Mesodermal cell (in vitro differentiated cells): Measurements from ENCODE around the gene MEIS3.
"Not testable (repeated sequence)": the region's sequence is repeated elsewhere in the genome, so short reads cannot be mapped to it uniquely, and the experiment has no call there.

Experiments
- H3K27ac ChIP-seq: 2 replicates; pipeline ENCODE4 v1.7.0; 2013; ENCODE audit warnings: mild to moderate bottlenecking, low read depth, low read length, moderate library complexity; ENCODE audit not compliant: severe bottlenecking
- H3K36me3 ChIP-seq: 2 replicates; pipeline ENCODE4 v1.7.1; 2013; ENCODE audit warnings: mild to moderate bottlenecking, low read length, moderate library complexity; ENCODE audit not compliant: control insufficient read depth, insufficient read depth
- H3K4me1 ChIP-seq: one replicate; pipeline ENCODE4 v1.7.1; 2013; ENCODE audit warnings: mild to moderate bottlenecking, low read length; ENCODE audit not compliant: insufficient read depth, control insufficient read depth, poor library complexity, severe bottlenecking
- H3K4me3 ChIP-seq: 2 replicates; pipeline ENCODE4 v1.7.0; 2013; ENCODE audit warnings: low read length, control low read depth, mild to moderate bottlenecking; ENCODE audit not compliant: insufficient read depth, poor library complexity, severe bottlenecking; ENCODE audit errors: extremely low read depth
- H3K9me3 ChIP-seq: 2 replicates; pipeline ENCODE4 v1.7.1; 2013; ENCODE audit warnings: mild to moderate bottlenecking, low read length, moderate library complexity; ENCODE audit not compliant: control insufficient read depth
- WGBS, 2 experiments: methylation state at CpG; one replicate each; pipeline ENCODE4 v1.1.5; 2013; ENCODE audit warnings: missing lambda C conversion rate in 2 of 2; ENCODE audit not compliant: insufficient coverage in 2 of 2; 5-methylcytosine and 5-hydroxymethylcytosine counted together

Gene MEIS3

DNA sequence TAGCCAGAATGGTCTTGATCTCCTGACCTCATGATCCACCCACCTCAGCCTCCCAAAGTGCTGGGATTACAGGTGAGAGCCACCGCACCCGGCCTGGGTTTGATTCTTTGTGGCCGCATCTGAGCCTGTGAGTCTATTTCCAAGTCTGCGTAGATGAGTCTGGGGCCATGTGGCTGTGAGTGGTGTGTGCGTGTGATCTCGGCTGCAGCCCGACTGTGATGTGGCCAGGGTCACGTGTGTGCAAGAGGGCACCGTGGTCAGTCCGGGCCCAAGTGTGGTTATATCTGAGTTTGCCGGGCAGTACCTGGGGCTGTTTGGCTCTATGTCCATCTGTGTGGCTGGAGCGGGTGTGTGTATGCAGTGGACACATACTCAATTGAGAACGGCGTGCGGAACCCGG lies 5.4 kb downstream of the MEIS3 start:
- no peak overlapping the region for H3K4me3 ChIP-seq
- 94 to 98% methylated on average over 10 to 13 of the region's 16 CpGs for WGBS, 2 experiments
- H3K4me1 ChIP-seq, result peaks cover 4% of the 10 kb centered on the region
- peaks cover 63% of the 10 kb centered on the region for H3K36me3 ChIP-seq
- H3K9me3 ChIP-seq, result no peaks in the 10 kb centered on the region
- no peak overlapping the region for H3K27ac ChIP-seq

DNA sequence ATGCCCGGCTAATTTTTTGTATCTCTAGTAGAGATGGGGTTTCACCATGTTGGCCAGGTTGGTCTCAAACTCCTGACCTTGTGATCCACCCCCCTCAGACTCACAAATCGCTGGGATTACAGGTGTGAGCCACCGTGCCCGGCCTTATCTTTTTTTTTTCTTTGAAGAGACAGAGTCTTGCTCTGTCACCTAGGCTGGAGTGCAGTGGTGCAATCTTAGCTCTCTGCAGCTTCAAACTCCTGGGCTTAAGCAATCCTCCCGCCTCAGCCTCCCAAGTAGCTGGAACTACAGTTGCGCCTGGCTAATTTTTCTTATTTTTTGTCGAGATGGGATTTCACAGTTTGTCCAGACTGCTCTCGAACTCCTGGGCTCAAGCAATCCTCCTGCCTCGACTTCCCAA lies 7.6 kb downstream of the MEIS3 start:
- H3K4me3 ChIP-seq, result not testable (repeated sequence)

DNA sequence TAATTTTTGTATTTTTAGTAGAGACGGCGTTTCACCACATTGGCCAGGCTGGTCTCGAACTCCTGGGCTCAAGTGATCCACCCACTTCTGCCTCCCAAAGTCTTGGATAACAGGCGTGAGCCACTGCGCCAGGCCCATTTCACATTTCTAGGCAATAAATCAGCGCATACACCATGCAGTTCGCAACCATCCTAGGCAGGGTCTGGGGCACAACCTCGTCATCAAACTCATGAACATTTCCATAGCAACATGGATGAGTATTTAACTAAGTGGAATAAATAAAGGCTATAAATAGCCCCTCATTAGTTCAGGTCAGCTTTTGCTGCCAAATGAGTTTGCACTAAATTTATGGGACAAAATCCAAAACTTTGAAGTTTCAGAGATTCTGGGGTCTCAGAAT lies 8.2 kb downstream of the MEIS3 start:
- Histone ChIP-seq H3K36me3 (peaks cover 66% of the 10 kb centered on the region), H3K27ac (no peak overlapping the region), H3K4me3 (no peak overlapping the region), H3K9me3 (no peaks in the 10 kb centered on the region), H3K4me1 (peaks cover 3% of the 10 kb centered on the region)
- 96% methylated on average over 5 to 7 of the region's 8 CpGs for WGBS, 2 experiments

More for the DNA sequence above, 7.6 kb downstream of the MEIS3 start:
- not testable (repeated sequence) for H3K9me3 ChIP-seq, H3K4me1 ChIP-seq, H3K27ac ChIP-seq
- 92 to 98% methylated on average over 6 to 7 of the region's 9 CpGs for WGBS, 2 experiments
- H3K36me3 ChIP-seq, result peaks cover 66% of the 10 kb centered on the region

DNA sequence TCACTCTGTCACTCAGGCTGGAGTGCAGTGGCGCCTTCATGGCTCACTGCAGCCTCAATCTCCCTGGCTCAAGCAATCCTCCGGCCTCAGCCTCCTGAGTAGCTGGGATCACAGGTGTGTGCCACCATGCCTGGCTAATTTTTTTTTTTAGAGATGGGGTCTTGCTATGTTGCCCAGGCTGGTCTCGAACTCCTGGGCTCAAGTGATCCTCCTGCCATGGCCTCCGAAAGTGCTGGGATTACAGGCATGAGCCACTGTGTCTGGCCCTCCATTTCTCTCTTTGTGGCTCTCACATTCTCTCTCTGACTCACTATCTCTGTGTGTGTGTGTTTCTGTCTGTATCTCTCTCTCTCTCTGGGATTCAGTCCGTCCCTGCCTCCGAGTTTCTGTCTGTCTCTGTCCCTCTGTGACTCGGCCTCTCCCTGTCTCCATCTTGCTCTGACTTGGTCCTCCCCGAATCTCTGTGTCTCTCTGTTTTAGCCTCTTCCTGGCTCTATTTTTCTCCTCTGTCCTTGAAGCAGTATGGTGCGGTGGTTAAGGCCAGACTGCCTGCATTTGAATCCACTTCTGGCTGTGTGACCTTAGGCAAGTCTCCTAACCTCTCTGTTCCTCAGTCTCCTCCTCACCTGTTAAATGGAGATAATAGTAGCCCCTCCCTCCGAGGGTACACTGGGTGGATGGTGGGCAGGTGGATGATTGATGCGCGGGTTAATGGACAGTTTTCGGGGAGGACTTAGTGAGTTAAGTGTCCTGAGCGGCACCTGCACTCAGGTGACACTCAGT lies 11.0 kb downstream of the MEIS3 start:
- Histone ChIP-seq H3K27ac (no peak overlapping the region), H3K36me3 (peaks cover 63% of the 10 kb centered on the region), H3K9me3 (no peaks in the 10 kb centered on the region), H3K4me1 (peaks cover 3% of the 10 kb centered on the region), H3K4me3 (no peak overlapping the region)
- WGBS, 2 experiments, result 91 to 94% methylated on average over 10 to 13 of the region's 14 CpGs

DNA sequence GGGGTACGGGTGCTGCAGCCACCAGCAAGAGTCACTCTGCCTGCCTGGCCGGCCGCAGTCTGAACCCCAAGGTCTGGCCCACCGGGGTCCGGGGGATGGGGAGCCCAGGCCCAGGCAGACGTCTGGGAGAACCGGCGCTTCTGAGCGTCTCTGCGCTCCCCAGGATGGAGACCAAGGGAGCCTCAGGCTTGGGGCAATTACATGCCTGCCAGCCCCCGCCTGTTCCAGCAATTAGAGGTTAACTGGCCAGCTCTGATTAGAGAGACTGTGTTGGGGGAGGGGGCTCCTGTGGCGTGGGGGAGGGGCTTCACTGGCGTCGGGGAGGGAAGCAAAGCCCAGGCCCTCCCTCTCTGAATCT lies 11.9 kb downstream of the MEIS3 start:
- H3K4me3 ChIP-seq, result no peak overlapping the region
- H3K27ac ChIP-seq, result no peak overlapping the region
- 36 to 51% methylated on average over 10 of the region's 14 CpGs for WGBS, 2 experiments
- peaks cover 3% of the 10 kb centered on the region for H3K4me1 ChIP-seq
- H3K9me3 ChIP-seq, result no peaks in the 10 kb centered on the region
- peaks cover 62% of the 10 kb centered on the region for H3K36me3 ChIP-seq

DNA sequence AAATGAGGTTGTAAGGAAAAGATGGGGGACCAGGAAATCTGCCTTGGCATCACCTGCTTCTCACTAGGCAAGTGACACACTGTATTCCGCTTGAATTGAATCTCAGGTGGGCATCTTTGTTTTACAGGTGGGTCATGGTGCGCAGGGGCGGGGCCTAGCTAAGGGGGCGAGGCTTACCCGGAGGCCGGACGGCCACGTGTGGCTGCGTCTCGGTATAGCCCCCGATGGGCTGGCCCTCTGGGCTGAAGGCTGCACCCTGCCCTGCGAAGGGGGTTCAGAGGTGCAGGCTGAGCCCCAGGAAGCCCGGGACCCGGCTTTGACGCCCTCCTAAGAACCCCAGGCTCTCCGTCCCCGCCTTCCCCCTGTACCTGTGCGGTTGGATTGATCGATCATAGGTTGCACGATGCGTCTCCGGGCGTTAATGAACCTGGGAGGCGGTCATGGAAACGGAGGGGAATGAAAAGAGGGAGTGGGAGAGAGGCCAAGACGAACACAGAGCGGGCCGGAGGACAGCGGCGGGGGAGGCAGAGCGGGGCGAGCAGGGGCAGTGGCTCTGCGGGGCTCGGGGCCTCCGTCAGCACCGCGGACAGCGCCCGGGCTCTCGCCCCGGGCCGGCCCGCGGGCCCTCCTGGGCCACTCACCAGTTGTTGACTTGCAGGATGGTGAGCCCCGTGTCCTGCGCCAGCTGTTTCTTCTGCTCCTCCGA lies 12.5 kb downstream of the MEIS3 start:
- no peaks in the 10 kb centered on the region for H3K9me3 ChIP-seq
- no peak overlapping the region for H3K4me3 ChIP-seq
- H3K4me1 ChIP-seq, result peaks cover 3% of the 10 kb centered on the region
- no peak overlapping the region for H3K27ac ChIP-seq
- H3K36me3 ChIP-seq, result peaks cover 58% of the 10 kb centered on the region
- WGBS, 2 experiments, result 57 to 60% methylated on average over 33 to 40 of the region's 47 CpGs

DNA sequence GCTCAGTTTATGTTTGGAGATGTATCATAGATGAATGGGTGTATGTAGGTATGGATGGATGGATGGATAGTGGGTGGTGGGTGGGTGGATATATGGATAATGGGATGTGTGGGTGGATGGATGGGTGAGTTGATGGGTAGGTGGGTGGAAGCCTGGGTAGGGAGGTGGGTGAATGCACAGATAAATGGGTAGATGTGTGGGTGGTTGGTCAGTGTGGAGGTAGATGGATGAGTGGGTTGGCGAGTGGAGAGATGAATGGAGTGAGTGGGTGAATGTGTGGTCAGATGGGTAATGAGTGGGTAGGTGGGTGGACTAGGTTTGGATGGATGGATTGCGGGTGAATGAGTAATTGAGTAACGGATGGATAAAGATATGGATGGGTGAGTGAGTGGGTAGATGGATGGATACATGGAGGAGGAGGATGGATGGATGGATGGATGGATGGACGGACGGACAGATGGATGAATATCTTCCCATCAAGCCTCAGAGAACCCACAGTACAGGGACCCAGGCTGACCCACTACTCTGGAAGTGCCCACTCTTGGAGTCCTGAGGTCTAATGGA lies 13.4 kb downstream of the MEIS3 start:
- 96 to 100% methylated on average over 3 of the region's 5 CpGs for WGBS, 2 experiments
- Histone ChIP-seq H3K4me1 (peaks cover 3% of the 10 kb centered on the region), H3K36me3 (peaks cover 56% of the 10 kb centered on the region), H3K4me3 (no peak overlapping the region), H3K27ac (no peak overlapping the region), H3K9me3 (no peaks in the 10 kb centered on the region)

DNA sequence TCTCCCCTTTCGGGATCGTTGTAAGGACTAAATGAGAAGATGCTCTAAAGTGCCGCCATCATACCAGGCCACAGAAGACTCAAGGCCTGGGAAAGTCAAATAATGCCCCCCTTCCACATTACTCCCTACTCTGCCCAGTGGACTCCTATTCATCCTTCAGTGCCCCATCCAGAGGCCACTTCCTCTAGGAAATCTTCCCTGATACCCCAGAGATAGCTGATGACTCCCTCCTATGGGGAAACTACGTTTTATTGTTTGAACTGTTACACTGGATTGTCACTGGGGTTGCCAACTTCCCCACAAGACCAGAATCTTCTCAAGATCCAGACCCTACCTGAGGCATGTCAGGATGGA lies 14.2 kb downstream of the MEIS3 start:
- H3K4me3 ChIP-seq, result no peak overlapping the region
- H3K36me3 ChIP-seq, result peaks cover 56% of the 10 kb centered on the region
- 100% methylated on average over 1 to 2 of the region's 4 CpGs for WGBS, 2 experiments
- H3K9me3 ChIP-seq, result no peaks in the 10 kb centered on the region
- H3K4me1 ChIP-seq, result peaks cover 3% of the 10 kb centered on the region
- no peak overlapping the region for H3K27ac ChIP-seq

DNA sequence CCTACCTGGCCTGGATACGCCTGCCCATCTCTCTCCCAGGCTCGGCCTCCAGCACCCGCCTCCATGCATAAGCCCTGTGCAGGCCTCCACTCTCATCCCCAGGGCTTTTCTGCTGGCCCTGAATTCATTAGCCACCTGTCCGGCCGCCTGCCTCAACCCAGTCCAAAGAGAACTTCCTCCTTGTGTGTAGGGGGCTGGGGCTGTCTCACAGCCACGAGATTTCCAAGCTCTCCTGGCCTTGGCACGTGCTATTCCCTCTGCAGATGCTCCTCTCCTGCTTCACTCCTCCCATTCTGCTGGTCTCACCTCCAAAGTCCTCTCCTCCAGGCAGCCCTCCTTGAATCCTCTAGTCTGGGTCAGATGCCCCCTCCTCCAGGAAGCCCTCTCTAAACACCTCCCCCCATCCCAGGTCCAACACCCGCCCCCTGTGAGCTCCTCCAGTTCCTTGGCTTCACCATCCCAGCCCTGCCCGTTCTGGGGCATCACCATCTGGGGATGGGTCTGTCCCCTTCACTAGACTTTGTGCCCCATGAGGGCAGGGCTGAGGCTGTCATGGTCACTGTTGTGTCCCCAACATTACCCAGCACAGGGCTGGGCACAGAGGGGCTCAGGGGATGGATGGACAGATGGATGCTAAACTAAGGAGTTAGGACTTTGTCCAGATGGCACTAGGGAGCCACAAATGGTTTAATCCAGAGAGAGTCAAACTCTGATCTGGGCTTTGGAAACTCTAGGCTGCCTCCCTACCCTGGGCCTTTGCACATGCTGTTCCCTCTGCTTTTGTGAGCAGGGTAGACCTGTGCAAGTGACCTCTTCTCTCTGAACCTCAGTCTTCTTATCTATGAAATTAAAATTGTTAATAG lies 14.8 kb downstream of the MEIS3 start:
- no peak overlapping the region for H3K27ac ChIP-seq
- H3K4me1 ChIP-seq, result peaks cover 3% of the 10 kb centered on the region
- 90 to 91% methylated on average over 2 to 5 of the region's 9 CpGs for WGBS, 2 experiments
- no peak overlapping the region for H3K4me3 ChIP-seq
- peaks cover 56% of the 10 kb centered on the region for H3K36me3 ChIP-seq
- no peaks in the 10 kb centered on the region for H3K9me3 ChIP-seq

DNA sequence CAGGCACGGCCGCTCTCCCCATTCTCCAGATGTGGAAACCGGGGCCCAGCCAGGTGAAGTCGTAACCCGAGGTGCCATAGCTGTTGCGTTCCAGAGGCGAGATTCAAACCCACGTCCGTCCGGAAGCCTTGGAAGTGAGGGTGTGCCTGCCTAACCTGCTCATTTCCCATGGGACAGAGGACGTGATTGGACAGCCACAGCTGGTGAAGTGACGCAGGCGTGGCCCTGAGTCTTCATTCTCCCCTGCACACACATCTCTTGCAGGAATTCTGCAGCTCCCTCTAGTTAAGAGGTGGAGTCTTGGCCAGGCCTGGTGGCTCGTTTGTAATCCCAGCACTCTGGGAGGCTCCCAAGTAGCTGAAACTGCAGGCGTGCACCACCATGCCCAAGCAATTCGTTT lies 16.8 kb downstream of the MEIS3 start:
- Histone ChIP-seq H3K4me1 (peaks cover 9% of the 10 kb centered on the region), H3K4me3 (no peak overlapping the region), H3K27ac (no peak overlapping the region), H3K9me3 (no peaks in the 10 kb centered on the region), H3K36me3 (peaks cover 42% of the 10 kb centered on the region)
- 92 to 95% methylated on average over 14 to 16 of the region's 16 CpGs for WGBS, 2 experiments
